GM19099 (cell line): ENCODE results near the gene NXPH1.

Experiments
- POLR2A ChIP-seq: IDR thresholded peaks from 3 replicates; pipeline ENCODE4 v1.6.1; 2011; ENCODE audit warnings: low read depth; ENCODE audit not compliant: insufficient read length; ENCODE audit errors: extremely low read depth

NXPH1 gene

DNA sequence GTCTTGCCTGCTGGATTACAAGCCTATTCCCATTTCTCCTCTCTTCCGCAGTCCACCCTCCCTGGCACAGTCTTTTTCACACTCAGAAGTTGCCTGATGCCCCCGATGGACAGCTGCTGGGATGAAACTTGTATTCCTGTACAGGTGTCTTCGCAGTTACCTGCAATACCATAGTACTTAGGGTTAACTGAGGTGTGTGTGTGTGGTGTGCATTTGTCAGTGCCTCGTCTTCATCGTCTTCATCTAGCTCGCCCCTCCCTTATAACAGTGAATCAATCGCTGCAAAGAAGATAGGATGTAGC is 11.0 kb downstream of the NXPH1 start:
- TF ChIP-seq POLR2A = no peak

DNA sequence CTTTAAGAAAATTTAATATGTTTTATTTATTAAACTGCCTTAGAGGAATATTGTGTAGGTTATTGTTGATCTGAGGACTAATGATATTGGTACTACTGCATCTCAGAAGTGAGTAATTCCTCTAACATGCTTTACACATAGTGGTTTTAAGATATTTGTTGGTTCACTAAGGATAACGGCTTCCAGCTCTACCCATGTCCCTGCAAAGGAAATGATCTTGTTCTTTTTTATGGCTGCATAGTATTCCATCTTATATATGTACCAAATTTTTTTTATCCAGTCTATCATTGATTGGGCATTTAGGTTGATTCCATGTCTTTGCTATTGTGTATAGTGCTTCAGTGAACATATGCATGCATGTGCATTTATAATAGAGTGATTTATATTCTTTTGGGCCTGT is 20.1 kb downstream of the NXPH1 start:
- no peak for TF ChIP-seq POLR2A

DNA sequence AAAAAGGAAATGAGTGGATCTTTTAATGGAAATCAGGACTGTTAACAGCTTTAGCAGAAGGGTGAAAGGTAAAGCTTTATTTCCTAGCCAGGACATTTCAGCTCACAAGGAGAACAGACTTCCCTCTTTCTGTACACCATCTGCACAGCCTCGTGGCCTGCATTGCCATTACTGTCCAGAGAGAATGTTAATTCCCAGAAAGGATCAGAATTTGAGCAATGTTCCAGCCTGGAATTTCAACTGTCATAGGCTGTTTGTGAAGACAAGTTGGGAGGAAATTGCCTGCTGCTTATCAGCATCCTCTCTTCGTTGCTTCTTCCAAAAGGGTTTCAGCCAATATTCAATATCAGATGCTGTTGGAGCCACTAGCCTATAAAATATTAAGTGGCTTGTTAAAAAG is 22.0 kb downstream of the NXPH1 start:
- TF ChIP-seq POLR2A = no peak

DNA sequence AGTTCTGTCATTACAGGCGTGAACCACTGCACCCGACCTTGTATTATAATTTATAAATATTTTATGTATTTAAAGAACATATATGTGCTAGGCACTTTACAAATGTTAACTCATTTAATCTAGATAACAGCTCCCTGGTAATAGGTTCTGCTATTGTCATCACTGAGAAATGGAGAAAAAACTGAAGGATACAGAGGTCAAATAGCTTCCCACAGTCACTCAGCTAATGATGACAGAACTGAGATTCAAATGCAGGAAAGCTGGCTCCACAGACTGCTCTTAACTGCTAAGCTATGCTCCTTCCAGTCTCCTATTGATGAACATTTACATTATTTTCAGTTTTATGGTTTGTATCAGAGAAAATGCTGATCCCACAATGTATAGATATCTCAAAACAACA is 28.9 kb downstream of the NXPH1 start:
- no peak for TF ChIP-seq POLR2A

DNA sequence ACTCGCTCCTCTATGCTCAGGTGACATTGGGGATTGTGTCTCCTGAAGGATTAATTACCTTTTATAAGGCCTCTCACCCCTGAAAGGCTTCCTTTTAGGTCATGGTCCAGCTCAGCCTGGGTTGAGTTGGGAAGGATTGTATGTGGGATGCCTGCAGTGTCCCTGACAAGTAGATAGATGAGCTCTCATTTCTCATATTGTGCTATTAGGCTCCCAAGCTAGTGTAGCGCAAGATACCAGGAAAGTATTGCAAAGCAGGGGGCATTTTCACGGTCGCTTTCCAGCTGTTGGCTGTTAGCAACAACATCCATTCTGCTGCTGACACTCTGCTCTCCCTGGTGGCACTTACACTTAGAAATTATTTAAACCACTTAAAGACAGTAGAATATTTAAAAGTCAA is 31.9 kb downstream of the NXPH1 start:
- no peak for TF ChIP-seq POLR2A

DNA sequence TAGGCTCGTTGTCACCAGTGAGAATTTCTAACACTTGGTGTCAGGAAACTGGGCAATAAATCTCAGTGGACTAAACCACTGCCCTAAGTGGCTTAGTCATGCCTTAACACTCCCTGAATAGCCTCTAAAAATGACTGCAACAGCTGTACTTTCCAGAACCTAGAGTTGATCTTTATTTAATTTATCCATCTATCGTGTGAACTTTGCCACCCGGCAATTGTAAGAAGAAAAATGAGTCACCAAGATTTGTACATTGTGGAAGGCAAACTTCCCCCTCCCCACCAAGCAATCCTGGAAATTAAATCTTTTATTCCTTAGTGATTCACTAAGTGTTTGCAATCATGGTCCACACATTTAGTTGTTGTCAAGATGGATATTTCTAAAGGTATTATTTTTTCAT is 47.1 kb downstream of the NXPH1 start:
- TF ChIP-seq POLR2A = no peak

DNA sequence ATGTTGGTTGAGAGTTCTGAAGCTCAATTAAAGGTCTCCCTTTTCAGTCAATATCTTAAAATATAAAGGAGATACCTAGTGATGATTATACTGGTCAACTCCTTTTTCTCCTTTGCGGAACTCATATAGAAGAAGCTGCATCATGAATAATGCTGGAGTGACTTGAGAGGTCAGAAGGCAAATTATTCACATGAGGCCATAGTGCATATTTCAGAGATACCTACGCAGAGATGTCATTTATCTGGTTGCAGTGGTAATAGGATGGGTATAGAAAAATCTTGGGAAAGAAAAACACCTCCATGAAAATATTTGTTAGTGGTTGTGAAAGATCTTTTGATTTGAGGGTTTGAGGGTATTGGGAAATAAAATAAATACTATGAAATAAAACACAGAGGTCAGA is 47.7 kb downstream of the NXPH1 start:
- no peak for TF ChIP-seq POLR2A

DNA sequence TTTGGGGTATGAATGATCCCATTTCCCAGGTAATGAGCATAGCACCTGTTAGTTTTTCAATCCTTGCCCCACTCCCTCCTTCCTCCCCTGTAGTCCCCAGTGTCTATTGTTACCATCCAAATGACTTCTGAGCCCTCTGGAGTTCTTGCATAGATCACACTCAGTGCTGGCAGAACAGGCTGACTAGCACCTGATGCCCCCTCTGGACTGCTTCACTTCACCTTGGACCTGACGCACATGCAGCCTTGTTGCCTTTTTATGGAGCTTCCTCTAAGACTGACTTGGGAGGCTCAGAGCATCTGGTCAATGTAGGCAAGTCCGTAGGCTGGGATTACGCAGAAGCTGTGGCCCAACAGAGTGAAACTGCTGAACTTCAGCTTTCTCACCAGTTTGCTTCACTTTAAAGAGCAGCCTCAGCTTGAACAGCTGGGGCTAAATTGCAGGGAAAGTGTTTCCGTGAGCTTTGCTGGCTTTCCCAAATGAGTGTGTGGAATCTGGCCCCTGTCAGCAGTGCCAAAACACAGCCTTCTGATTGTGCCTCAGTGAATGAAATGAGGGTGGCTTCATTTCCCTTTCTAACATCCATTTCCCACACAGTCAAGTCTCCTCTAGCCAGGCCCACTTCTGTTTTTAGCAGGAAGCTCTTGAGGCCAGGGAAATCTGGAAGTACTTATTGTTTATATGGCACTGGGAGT is 48.5 kb downstream of the NXPH1 start:
- no peak for TF ChIP-seq POLR2A

DNA sequence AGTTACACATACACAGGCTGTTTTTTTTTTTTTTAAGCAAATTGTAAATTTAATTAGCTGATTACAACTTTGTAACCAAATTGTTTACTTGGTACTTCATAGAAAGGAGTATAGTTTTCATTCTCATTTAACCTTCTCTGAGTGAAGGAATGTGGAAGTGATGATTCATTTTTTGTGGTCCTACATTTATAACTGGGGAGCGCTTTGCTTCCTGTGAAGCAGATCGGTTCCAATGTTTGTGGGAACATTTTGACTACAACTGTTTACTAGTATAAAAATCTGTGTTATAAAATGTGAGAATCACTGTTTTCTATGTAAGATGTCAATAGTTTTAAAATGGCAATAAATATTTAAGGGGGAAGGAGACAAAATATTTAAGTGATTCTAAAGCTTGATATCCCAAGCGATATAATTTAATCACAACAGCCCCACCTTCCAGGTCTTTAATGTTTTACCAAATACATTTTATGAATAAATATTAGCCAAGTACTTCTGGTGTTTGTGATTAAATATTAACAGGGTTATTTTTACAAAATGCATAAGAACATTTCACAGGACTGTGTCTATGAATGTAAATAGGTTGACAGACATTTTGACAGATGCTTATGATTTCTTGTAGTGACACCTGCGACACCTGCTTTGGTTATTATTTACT is 57.1 kb downstream of the NXPH1 start:
- TF ChIP-seq POLR2A = no peak

DNA sequence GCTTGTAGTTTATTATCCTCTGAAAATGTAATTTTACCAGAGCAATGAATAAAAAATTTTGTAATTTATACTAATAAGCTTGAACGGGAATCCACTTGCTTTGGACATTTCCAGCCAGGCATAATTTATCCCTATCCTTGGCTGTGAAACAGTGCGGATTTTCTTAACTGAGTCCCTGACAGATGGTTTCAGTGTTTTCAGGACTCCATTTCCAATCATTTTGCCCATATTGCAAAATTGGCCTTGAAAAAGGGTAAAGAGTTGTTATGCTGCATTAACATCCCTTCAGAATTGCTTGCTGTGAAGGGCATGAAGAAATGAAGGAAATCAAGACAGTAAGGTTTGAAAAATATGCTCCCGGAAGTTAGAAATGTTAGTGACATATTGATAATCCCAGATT is 57.7 kb downstream of the NXPH1 start:
- no peak for TF ChIP-seq POLR2A

DNA sequence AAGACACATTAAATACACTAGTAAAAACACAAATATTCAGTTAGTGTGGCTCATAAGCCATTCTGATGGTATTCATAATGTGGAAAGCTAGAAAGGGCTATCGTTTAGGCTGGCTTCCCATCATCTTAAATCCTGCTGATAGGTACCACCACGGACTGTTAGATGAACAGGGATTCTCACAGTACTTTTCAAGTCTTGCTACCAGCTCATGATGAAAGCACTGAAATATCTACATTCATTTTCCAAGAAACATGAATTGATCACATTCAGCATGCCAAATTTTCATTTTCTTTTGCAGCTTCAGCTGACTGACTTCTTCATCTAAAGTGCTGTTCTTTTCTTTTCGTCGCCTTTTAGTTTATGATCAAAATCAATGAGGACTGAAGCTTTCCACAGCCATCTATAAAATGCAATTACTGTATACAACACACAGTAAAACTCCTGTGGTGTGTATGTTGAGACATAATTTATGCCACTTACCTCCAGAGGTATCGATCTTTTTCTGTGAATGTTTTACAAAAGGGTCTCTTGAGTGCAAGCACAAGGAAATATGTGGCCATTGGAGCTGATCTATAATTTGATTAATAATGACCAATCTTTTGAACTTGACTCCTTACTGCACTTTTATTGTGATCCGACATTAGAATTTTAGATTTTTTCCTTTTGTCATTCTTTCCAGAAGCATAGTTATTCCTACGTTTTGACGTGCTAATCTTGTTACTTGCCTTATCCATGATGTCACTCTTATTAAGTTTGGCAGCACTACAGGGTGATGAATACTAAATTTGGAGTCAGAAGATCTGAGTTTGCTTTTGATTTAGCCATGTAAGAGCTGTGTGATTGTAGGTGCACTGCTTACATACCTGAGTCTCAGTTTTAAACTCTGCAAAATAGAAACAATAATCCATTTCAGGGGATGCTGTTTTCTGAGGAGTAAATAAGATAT is 58.4 kb downstream of the NXPH1 start:
- TF ChIP-seq POLR2A = no peak

DNA sequence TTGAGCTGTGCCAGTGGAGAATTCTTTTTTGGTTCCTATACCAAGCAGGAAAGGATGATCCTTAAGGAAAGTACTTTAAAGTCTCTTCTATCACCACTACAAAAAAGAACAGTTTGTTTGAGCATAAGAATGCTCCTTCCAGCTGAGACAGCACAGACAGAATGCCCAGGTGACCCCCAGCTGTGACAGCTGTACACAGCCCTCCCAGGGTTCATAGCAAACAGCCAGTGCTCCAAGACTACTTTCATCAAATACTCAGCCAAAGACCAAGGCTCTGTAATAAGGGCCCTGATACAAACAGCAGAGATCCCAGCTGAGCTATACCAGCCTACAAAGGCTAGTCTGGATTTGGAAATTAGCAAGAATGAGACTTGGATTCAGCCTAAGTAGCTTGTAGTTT is 65.7 kb downstream of the NXPH1 start:
- TF ChIP-seq POLR2A = no peak

DNA sequence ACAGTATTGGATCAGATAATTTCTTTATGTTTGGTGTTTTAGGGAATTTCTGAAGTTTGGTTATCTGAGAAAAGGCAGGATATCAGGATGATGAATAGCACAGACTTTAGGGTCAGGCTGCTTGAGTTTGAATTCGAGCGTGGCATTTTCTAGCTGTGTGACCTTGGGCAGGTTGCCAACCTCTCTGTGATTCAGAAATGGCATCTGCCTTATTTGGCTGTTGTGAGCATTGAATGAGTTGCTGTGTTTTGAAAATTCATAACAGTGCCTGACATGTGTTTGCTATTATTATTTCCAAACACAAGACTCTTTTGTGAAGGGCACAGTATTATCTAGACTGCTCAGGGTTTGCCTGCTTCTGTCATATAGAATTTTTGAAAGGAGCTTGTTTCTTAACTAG is 66.9 kb downstream of the NXPH1 start:
- TF ChIP-seq POLR2A = no peak

DNA sequence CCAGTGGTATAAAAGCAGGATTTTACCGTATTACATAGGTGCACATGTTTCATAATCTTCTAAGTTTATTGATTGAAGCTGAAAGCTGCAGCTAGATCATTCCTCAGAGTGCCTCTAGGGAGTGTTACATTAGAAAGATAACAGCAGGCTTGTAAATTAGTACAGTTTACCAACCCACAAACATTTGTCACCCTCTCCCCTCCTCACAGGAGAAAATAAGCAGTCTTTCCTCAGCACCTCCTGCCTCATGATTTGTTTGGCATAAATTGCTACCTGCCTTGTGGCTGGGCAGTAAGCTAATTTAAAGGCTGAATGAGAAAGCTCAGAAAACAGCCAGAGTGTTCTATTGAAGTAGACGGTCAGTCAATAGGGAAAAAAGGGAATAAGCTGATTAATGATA is 74.2 kb downstream of the NXPH1 start:
- TF ChIP-seq POLR2A = no peak

DNA sequence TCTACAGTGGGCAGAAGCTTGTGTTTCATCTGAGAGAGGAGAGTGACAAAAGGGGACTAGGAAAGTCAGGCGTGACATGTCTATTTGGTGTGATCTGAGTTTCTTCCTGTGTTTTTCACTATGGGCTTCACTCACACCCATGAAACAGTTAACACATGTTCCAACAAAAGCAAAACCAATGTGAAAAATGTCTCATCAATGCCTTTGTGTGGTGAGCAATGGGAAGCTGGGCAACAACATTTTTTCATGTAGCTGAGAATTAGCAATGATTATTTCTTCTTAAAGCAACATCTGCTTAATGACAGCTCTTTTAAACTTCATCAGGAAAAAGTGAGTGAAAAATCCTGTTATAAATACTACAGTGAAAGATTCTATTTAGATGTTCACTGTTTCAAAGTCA is 76.2 kb downstream of the NXPH1 start:
- no peak for TF ChIP-seq POLR2A

DNA sequence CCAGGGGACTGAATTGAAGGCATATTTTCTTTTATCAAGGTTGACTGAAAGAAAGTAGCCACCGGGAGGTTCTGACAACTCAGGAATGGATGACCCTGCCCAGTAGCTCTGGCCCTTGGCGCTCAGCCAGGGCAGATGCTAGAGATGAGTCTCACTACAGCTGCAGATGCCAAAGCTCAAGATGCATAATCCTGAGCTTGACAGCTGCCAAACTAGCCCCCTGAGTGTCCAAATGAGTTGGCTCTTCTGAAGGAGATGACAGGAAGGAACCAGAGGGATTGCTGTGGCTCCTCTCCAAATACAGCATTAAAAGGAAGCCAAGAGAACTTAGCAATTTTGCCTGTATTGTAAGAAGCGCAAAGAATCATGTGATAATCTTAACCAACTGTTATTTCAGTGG is 78.4 kb downstream of the NXPH1 start:
- no peak for TF ChIP-seq POLR2A
